Ascending aorta (tissue), 2 donors: ENCODE measurements around the gene ELFN2. TPM values are rescaled to one million over a fixed set of nuclear protein-coding genes. Genes with fewer than 3 reads are reported as not detected.

Source experiments
- DNase-seq, 2 donors: peaks; one replicate each; pipeline ENCODE4 v3.0.0-alpha.2; 2019; ENCODE audit warnings: low spot score in 2 of 2
- H3K27ac ChIP-seq, 2 donors: fragments of 200-600 bp; sonication (generic); one replicate each; pipeline ENCODE4 v1.5.1; 2016 to 2017; ENCODE audit warnings: mild to moderate bottlenecking in 1 of 2
- H3K27me3 ChIP-seq: fragments of 200-600 bp; sonication (generic); one replicate; pipeline ENCODE4 v1.5.1; 2017
- H3K36me3 ChIP-seq, 2 donors: fragments of 200-600 bp; sonication (generic); one replicate each; pipeline ENCODE4 v1.5.1; 2016
- H3K4me1 ChIP-seq, 2 donors: fragments of 200-600 bp; sonication (generic); one replicate each; pipeline ENCODE4 v1.5.1; 2016 to 2017; ENCODE audit warnings: mild to moderate bottlenecking in 1 of 2
- H3K4me3 ChIP-seq, 2 donors: fragments of 200-600 bp; sonication (generic); one replicate each; pipeline ENCODE4 v1.5.1; 2016 to 2017; ENCODE audit warnings: mild to moderate bottlenecking in 1 of 2
- H3K9me3 ChIP-seq, 2 donors: fragments of 200-600 bp; sonication (generic); one replicate each; pipeline ENCODE4 v1.5.1; 2016
- CTCF ChIP-seq, 3 experiments: fragments of 200-600 bp in 2 of 3; fragments of 450-650 bp in 1 of 3; sonication (generic) in 2 of 3; IDR thresholded peaks; one replicate each; pipeline ENCODE4 v1.5.1; 2016 to 2019; ENCODE audit warnings: antibody characterized with exemption in 3 of 3, mild to moderate bottlenecking in 1 of 3, moderate library complexity in 1 of 3
- intact Hi-C: fragments of 100-400 bp; cut with DNase I; formaldehyde crosslinking; loops from one replicate; pipeline ENCODE4 v1.15.1; 2023
- total RNA-seq: library from RNA; depleted of rRNA; stranded (reverse); fragments of >200 nt; gene quantifications from one replicate; pipeline ENCODE4 v1.1.0, GENCODE V29; 2016

ELFN2 gene
- total RNA-seq, 1 donor from 2014 or later: not detected

GRCh38 chr22:37377138-37377537 is 50.1 kb downstream of the ELFN2 start:
- Histone ChIP-seq H3K9me3 (no peaks in the 10 kb centered on the region), H3K4me3 (no peak overlapping the region), H3K36me3 (no peaks in the 10 kb centered on the region), H3K27ac (no peak overlapping the region), H3K27me3 (peaks cover 3% of the 10 kb centered on the region), H3K4me1 (no peaks in the 10 kb centered on the region)
- intact Hi-C loops: no loop called here
- TF ChIP-seq CTCF (IDR thresholded peaks at IDR 0.05): no peak
- no peak for DNase-seq

GRCh38 chr22:37376643-37377042 is 50.6 kb downstream of the ELFN2 start:
- no peak overlapping the region for H3K27ac ChIP-seq
- intact Hi-C loops: no loop called here
- H3K27me3 ChIP-seq: peaks cover 3% of the 10 kb centered on the region
- no peak overlapping the region for H3K4me3 ChIP-seq
- no peaks in the 10 kb centered on the region for H3K9me3 ChIP-seq
- DNase-seq: no peak
- no peaks in the 10 kb centered on the region for H3K36me3 ChIP-seq
- no peak for TF ChIP-seq CTCF (IDR thresholded peaks at IDR 0.05)
- H3K4me1 ChIP-seq: no peaks in the 10 kb centered on the region

- no peaks in the 10 kb centered on the region for H3K4me1 ChIP-seq
- peaks cover 3% of the 10 kb centered on the region for H3K27me3 ChIP-seq
- H3K36me3 ChIP-seq: no peaks in the 10 kb centered on the region
- H3K9me3 ChIP-seq: no peaks in the 10 kb centered on the region
- no peak overlapping the region for H3K27ac ChIP-seq
- intact Hi-C loops: no loop called here
- H3K4me3 ChIP-seq: no peak overlapping the region
- no peak for TF ChIP-seq CTCF (IDR thresholded peaks at IDR 0.05)
- no peak for DNase-seq
Measured at GRCh38 chr22:37375801-37376200, 51.5 kb downstream of the ELFN2 start.

- DNase-seq: no peak
- Histone ChIP-seq H3K4me1 (no peaks in the 10 kb centered on the region), H3K36me3 (no peaks in the 10 kb centered on the region), H3K27me3 (peaks cover 3% of the 10 kb centered on the region), H3K4me3 (no peak overlapping the region), H3K9me3 (no peaks in the 10 kb centered on the region), H3K27ac (no peak overlapping the region)
- TF ChIP-seq CTCF (IDR thresholded peaks at IDR 0.05): no peak
- intact Hi-C loops: no loop called here
Measured at GRCh38 chr22:37374571-37374970, 52.7 kb downstream of the ELFN2 start.

GRCh38 chr22:37373451-37373850 is 53.8 kb downstream of the ELFN2 start:
- no peak overlapping the region for H3K27ac ChIP-seq
- TF ChIP-seq CTCF (IDR thresholded peaks at IDR 0.05): no peak
- DNase-seq: no peak
- no peak overlapping the region for H3K4me3 ChIP-seq
- no peaks in the 10 kb centered on the region for H3K4me1 ChIP-seq
- H3K36me3 ChIP-seq: no peaks in the 10 kb centered on the region
- intact Hi-C loops: no loop called here
- H3K9me3 ChIP-seq: no peaks in the 10 kb centered on the region
- peaks cover 3% of the 10 kb centered on the region for H3K27me3 ChIP-seq

- Histone ChIP-seq H3K4me3 (no peak overlapping the region), H3K4me1 (no peaks in the 10 kb centered on the region), H3K27ac (no peak overlapping the region), H3K9me3 (no peaks in the 10 kb centered on the region), H3K27me3 (peaks cover 3% of the 10 kb centered on the region), H3K36me3 (no peaks in the 10 kb centered on the region)
- TF ChIP-seq CTCF (IDR thresholded peaks at IDR 0.05): no peak
- no peak for DNase-seq
- intact Hi-C loops: no loop called here
Measured at GRCh38 chr22:37371911-37372310, 55.4 kb downstream of the ELFN2 start.
